HepG2 (cell line): ENCODE results near the gene L3MBTL4. TPM values are rescaled to one million over a fixed set of nuclear protein-coding genes. Genes with fewer than 3 reads are reported as not detected.

Experiments used
- EEA1 ChIP-seq: sonication (generic); formaldehyde crosslinking; IDR thresholded peaks from 2 replicates; pipeline ENCODE4 v1.5.1; 2020; ENCODE audit warnings: mild to moderate bottlenecking, missing genetic modification reagents, borderline replicate concordance
- KAT7 ChIP-seq: IDR thresholded peaks from 2 replicates; pipeline ENCODE4 v1.6.1; 2018; ENCODE audit warnings: borderline replicate concordance, missing compliant biosample characterization
- NFYB ChIP-seq: sonication (generic); formaldehyde crosslinking; IDR thresholded peaks from 2 replicates; pipeline ENCODE4 v1.4.0; 2020; ENCODE audit warnings: missing genetic modification reagents
- SRSF9 ChIP-seq: fragments of 200-400 bp; formaldehyde crosslinking; IDR thresholded peaks from 2 replicates; pipeline ENCODE4 v1.6.1; 2018; ENCODE audit warnings: borderline replicate concordance, mild to moderate bottlenecking, low read depth, low read length; ENCODE audit not compliant: insufficient read depth, poor library complexity, severe bottlenecking
- TCF12 ChIP-seq, 2 experiments: fragments of 450-650 bp in 1 of 2; sonication (generic) in 1 of 2; formaldehyde crosslinking in 1 of 2; IDR thresholded peaks; 2 replicates each; pipeline versions ENCODE4 v1.6.1 to v1.8.0; 2017 to 2022; ENCODE audit warnings: antibody characterized with exemption in 1 of 2, mild to moderate bottlenecking in 1 of 2, missing genetic modification reagents in 1 of 2, moderate library complexity in 1 of 2
- ZNF143 ChIP-seq: sonication (generic); formaldehyde crosslinking; IDR thresholded peaks from 2 replicates; pipeline ENCODE4 v1.4.0; 2020; ENCODE audit warnings: missing genetic modification reagents
- ZNF329 ChIP-seq: sonication (generic); formaldehyde crosslinking; IDR thresholded peaks from 2 replicates; pipeline ENCODE4 v1.9.0; 2021; ENCODE audit warnings: low read depth, mild to moderate bottlenecking, missing genetic modification reagents
- ZNF549 ChIP-seq: sonication (generic); formaldehyde crosslinking; IDR thresholded peaks from 2 replicates; pipeline ENCODE4 v1.5.0; 2020; ENCODE audit warnings: missing genetic modification reagents
- ZNF720 ChIP-seq: sonication (generic); formaldehyde crosslinking; IDR thresholded peaks from 2 replicates; pipeline ENCODE4 v1.4.0; 2020; ENCODE audit warnings: missing genetic modification reagents
- ZNF891 ChIP-seq: sonication (generic); formaldehyde crosslinking; IDR thresholded peaks from 2 replicates; pipeline ENCODE4 v1.5.0; 2020; ENCODE audit warnings: mild to moderate bottlenecking, missing genetic modification reagents
- polyA plus RNA-seq, 8 experiments: library from polyadenylated mRNA; depleted of rRNA in 3 of 8; stranded (reverse) in 7 of 8; unstranded in 1 of 8; fragments of >200 nt; fragmentation: Illumina TruSeq in 4 of 8; extraction: Trizol in 4 of 8; gene quantifications; 2 replicates each; pipeline versions ENCODE4 v1.2.1 to v1.2.3, GENCODE V29; 2011 to 2016; ENCODE audit warnings: low read depth in 4 of 8, missing spikeins in 1 of 8, mixed read lengths in 1 of 8; ENCODE audit not compliant: insufficient read depth in 1 of 8
- total RNA-seq, 5 experiments: library from RNA; depleted of rRNA; stranded (reverse); fragments of >200 nt; fragmentation: Illumina TruSeq; extraction: Trizol; gene quantifications; 2 replicates each; pipeline ENCODE4 v1.2.3, GENCODE V29; 2016; ENCODE audit warnings: low read depth in 1 of 5
- TF ChIP-seq, protein P1 (sequence below): sonication (generic); formaldehyde crosslinking; IDR thresholded peaks from 2 replicates; pipeline ENCODE4 v1.5.0; 2020; ENCODE audit warnings: mild to moderate bottlenecking, missing genetic modification reagents, borderline replicate concordance
- TF ChIP-seq, protein P2 (sequence below): sonication (generic); formaldehyde crosslinking; IDR thresholded peaks from 2 replicates; pipeline ENCODE4 v1.4.0; 2020; ENCODE audit warnings: missing genetic modification reagents
- TF ChIP-seq, protein P3 (sequence below): IDR thresholded peaks from 2 replicates; pipeline ENCODE4 v1.6.1; 2016; ENCODE audit warnings: mild to moderate bottlenecking

L3MBTL4 gene
- total and polyA plus RNA-seq, 2 of the 13 experiments (the other 11 are each of a cell fraction or from before 2014, with no cell fraction given), result 10.8 to 13.3 TPM

DNA sequence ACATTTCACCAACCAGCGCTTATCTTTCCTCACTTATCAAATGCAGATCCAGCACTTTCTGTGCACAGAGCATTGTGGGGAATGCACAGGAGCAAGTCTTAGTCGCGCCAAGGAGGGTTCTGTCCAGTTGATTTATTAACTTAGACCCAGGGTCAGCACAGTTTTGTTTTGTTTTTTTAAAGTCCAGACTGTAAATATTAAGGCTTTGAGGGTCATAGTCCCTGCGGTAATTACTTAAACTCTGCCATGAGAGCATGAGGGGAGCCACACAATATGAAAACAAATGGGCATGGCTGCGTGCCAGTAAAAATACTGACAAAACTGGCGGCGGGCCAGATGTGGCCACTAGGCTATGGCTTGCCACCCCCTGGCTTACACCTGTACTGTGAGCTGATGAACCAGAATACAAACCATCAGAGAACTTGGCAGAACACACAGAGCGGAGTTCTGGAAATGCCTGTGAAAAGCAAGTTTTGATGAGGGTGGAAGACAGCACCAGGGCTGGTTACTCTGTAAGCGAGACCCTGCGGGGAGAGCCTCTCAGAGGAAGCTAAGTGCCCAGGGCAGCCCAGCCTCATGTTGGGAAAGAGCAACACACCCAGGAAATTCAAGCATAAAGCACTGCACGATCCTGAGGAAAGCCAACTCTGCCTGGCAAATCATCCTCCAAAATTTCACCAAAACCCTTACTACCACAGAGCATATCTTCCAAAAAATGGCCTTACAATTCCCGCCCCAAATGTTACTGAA, 43.6 kb downstream of the L3MBTL4 start (continued):
- TF ChIP-seq, protein P1, sequence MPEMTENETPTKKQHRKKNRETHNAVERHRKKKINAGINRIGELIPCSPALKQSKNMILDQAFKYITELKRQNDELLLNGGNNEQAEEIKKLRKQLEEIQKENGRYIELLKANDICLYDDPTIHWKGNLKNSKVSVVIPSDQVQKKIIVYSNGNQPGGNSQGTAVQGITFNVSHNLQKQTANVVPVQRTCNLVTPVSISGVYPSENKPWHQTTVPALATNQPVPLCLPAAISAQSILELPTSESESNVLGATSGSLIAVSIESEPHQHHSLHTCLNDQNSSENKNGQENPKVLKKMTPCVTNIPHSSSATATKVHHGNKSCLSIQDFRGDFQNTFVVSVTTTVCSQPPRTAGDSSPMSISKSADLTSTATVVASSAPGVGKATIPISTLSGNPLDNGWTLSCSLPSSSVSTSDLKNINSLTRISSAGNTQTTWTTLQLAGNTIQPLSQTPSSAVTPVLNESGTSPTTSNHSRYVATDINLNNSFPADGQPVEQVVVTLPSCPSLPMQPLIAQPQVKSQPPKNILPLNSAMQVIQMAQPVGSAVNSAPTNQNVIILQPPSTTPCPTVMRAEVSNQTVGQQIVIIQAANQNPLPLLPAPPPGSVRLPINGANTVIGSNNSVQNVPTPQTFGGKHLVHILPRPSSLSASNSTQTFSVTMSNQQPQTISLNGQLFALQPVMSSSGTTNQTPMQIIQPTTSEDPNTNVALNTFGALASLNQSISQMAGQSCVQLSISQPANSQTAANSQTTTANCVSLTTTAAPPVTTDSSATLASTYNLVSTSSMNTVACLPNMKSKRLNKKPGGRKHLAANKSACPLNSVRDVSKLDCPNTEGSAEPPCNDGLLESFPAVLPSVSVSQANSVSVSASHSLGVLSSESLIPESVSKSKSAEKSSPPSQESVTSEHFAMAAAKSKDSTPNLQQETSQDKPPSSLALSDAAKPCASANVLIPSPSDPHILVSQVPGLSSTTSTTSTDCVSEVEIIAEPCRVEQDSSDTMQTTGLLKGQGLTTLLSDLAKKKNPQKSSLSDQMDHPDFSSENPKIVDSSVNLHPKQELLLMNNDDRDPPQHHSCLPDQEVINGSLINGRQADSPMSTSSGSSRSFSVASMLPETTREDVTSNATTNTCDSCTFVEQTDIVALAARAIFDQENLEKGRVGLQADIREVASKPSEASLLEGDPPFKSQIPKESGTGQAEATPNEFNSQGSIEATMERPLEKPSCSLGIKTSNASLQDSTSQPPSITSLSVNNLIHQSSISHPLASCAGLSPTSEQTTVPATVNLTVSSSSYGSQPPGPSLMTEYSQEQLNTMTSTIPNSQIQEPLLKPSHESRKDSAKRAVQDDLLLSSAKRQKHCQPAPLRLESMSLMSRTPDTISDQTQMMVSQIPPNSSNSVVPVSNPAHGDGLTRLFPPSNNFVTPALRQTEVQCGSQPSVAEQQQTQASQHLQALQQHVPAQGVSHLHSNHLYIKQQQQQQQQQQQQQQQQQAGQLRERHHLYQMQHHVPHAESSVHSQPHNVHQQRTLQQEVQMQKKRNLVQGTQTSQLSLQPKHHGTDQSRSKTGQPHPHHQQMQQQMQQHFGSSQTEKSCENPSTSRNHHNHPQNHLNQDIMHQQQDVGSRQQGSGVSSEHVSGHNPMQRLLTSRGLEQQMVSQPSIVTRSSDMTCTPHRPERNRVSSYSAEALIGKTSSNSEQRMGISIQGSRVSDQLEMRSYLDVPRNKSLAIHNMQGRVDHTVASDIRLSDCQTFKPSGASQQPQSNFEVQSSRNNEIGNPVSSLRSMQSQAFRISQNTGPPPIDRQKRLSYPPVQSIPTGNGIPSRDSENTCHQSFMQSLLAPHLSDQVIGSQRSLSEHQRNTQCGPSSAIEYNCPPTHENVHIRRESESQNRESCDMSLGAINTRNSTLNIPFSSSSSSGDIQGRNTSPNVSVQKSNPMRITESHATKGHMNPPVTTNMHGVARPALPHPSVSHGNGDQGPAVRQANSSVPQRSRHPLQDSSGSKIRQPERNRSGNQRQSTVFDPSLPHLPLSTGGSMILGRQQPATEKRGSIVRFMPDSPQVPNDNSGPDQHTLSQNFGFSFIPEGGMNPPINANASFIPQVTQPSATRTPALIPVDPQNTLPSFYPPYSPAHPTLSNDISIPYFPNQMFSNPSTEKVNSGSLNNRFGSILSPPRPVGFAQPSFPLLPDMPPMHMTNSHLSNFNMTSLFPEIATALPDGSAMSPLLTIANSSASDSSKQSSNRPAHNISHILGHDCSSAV (CRISPR knock-in tag), result no peak
- TF ChIP-seq EEA1 (no peak), ZNF891 (no peak), ZNF549 (CRISPR knock-in tag) (no peak), TCF12 (IDR thresholded peaks at IDR 0.05) (no peak), TCF12 (CRISPR knock-in tag; IDR thresholded peaks at IDR 0.05) (no peak), NFYB (no peak), ZNF720 (CRISPR knock-in tag) (no peak), KAT7 (CRISPR knock-in tag) (no peak), ZNF143 (CRISPR knock-in tag) (peak; percentile 58), ZNF329 (CRISPR knock-in tag) (no peak), SRSF9 (no peak)
- TF ChIP-seq, protein P2, sequence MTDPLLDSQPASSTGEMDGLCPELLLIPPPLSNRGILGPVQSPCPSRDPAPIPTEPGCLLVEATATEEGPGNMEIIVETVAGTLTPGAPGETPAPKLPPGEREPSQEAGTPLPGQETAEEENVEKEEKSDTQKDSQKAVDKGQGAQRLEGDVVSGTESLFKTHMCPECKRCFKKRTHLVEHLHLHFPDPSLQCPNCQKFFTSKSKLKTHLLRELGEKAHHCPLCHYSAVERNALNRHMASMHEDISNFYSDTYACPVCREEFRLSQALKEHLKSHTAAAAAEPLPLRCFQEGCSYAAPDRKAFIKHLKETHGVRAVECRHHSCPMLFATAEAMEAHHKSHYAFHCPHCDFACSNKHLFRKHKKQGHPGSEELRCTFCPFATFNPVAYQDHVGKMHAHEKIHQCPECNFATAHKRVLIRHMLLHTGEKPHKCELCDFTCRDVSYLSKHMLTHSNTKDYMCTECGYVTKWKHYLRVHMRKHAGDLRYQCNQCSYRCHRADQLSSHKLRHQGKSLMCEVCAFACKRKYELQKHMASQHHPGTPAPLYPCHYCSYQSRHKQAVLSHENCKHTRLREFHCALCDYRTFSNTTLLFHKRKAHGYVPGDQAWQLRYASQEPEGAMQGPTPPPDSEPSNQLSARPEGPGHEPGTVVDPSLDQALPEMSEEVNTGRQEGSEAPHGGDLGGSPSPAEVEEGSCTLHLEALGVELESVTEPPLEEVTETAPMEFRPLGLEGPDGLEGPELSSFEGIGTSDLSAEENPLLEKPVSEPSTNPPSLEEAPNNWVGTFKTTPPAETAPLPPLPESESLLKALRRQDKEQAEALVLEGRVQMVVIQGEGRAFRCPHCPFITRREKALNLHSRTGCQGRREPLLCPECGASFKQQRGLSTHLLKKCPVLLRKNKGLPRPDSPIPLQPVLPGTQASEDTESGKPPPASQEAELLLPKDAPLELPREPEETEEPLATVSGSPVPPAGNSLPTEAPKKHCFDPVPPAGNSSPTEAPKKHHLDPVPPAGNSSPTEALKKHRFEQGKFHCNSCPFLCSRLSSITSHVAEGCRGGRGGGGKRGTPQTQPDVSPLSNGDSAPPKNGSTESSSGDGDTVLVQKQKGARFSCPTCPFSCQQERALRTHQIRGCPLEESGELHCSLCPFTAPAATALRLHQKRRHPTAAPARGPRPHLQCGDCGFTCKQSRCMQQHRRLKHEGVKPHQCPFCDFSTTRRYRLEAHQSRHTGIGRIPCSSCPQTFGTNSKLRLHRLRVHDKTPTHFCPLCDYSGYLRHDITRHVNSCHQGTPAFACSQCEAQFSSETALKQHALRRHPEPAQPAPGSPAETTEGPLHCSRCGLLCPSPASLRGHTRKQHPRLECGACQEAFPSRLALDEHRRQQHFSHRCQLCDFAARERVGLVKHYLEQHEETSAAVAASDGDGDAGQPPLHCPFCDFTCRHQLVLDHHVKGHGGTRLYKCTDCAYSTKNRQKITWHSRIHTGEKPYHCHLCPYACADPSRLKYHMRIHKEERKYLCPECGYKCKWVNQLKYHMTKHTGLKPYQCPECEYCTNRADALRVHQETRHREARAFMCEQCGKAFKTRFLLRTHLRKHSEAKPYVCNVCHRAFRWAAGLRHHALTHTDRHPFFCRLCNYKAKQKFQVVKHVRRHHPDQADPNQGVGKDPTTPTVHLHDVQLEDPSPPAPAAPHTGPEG (CRISPR knock-in tag), result 0 out of 2 replicates have a peak, but pooled peaks have one; percentile 41
- TF ChIP-seq, protein P3, sequence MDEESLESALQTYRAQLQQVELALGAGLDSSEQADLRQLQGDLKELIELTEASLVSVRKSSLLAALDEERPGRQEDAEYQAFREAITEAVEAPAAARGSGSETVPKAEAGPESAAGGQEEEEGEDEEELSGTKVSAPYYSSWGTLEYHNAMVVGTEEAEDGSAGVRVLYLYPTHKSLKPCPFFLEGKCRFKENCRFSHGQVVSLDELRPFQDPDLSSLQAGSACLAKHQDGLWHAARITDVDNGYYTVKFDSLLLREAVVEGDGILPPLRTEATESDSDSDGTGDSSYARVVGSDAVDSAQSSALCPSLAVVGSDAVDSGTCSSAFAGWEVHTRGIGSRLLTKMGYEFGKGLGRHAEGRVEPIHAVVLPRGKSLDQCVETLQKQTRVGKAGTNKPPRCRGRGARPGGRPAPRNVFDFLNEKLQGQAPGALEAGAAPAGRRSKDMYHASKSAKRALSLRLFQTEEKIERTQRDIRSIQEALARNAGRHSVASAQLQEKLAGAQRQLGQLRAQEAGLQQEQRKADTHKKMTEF (CRISPR knock-in tag), result peak; percentile 53; the same call in 1 of the 2 replicates
